ENCODE measurements around the gene BMERB1.

DNA sequence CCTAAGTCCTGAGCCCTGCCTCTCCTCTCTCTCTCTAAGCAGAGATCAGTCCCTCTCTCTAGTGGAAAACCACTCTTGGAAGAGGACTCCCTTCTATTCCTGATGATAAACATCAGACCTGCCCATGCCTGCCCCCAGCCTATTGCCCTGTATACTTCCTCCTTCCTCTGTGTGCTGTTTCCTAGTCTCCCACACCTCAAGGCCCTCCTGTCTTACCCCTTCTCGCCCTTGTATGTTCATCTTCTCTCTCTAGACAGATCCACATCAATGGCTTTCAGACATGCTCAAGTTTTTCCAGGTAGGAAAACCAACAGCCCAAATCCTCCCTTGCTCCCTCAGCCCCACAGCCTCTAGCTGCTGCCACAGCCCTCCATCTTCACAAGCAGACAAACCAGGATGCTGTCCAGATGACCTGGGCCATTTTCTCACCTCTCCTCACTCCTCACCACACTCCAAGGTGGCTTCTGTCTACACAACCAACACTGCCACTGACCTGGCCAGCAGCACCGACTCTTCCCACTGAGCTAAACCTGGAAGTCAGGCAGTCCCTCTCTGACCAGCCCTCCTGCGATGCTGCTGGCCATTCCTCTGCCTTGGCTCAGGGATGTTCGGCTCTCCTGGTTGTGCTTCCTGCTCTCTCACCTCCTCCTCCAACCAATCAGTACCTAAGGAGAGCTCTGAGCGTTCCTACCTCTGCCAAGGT, 172.3 kb downstream of the BMERB1 start:
- TF ChIP-seq, protein P1, sequence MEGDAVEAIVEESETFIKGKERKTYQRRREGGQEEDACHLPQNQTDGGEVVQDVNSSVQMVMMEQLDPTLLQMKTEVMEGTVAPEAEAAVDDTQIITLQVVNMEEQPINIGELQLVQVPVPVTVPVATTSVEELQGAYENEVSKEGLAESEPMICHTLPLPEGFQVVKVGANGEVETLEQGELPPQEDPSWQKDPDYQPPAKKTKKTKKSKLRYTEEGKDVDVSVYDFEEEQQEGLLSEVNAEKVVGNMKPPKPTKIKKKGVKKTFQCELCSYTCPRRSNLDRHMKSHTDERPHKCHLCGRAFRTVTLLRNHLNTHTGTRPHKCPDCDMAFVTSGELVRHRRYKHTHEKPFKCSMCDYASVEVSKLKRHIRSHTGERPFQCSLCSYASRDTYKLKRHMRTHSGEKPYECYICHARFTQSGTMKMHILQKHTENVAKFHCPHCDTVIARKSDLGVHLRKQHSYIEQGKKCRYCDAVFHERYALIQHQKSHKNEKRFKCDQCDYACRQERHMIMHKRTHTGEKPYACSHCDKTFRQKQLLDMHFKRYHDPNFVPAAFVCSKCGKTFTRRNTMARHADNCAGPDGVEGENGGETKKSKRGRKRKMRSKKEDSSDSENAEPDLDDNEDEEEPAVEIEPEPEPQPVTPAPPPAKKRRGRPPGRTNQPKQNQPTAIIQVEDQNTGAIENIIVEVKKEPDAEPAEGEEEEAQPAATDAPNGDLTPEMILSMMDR (optimal IDR thresholded peaks at IDR 0.05 in 1 of 3, IDR thresholded peaks at IDR 0.05 in 1 of 3, conservative IDR thresholded peaks at IDR 0.05 in 1 of 3; ENCODE audit: extremely low read depth in 1 of 3, insufficient read depth in 2 of 3, low read length in 3 of 3): no peak
- TF ChIP-seq EZH2 (IDR thresholded peaks at IDR 0.05; ENCODE audit: low read length): no peak

Data from keratinocyte (primary cell).